Body of pancreas (tissue), 4 donors: Measurements from ENCODE around the gene RRAGC.

Source experiments
- CTCF ChIP-seq, 7 experiments: fragments of 450-650 bp in 4 of 7; fragments of 200-600 bp in 3 of 7; sonication (generic) in 3 of 7; IDR thresholded peaks; one replicate each; pipeline ENCODE4 v1.5.1; 2016 to 2019; ENCODE audit warnings: antibody characterized with exemption in 7 of 7
- POLR2A ChIP-seq, 3 donors: fragments of 450-650 bp; IDR thresholded peaks; one replicate each; pipeline ENCODE4 v1.6.1; 2016; ENCODE audit warnings: antibody characterized with exemption in 3 of 3, mild to moderate bottlenecking in 2 of 3

GRCh38 chr1:38898653-38899230 lies 39.2 kb upstream of the RRAGC start:
- TF ChIP-seq CTCF (IDR thresholded peaks at IDR 0.05) (no peak), POLR2A (IDR thresholded peaks at IDR 0.05) (no peak)
